Spinal cord (tissue), 10 donors: ENCODE data around the gene DRC7. TPM values are rescaled to one million over a fixed set of nuclear protein-coding genes. Genes with fewer than 3 reads are reported as not detected.
"Not testable (repeated sequence)": the region's sequence is repeated elsewhere in the genome, so short reads cannot be mapped to it uniquely, and the experiment has no call there.

Source experiments
- DNase-seq, 6 donors: peaks; one replicate each; pipeline versions ENCODE4 v3.0.0 to v3.0.0-alpha.2; 2013 to 2015; ENCODE audit warnings: low spot score in 6 of 6, low read depth in 4 of 6
- H3K27ac ChIP-seq: one replicate; pipeline ENCODE4 v1.5.1; 2013; ENCODE audit warnings: low read depth, low read length, control low read depth
- H3K27me3 ChIP-seq: one replicate; pipeline ENCODE4 v1.6.1; 2013; ENCODE audit warnings: low read length; ENCODE audit not compliant: control insufficient read depth, insufficient read depth
- H3K36me3 ChIP-seq: one replicate; pipeline ENCODE4 v1.6.1; 2013; ENCODE audit warnings: low read length; ENCODE audit not compliant: control insufficient read depth, insufficient read depth
- H3K4me1 ChIP-seq: one replicate; pipeline ENCODE4 v1.6.1; 2013; ENCODE audit warnings: low read length; ENCODE audit not compliant: control insufficient read depth, insufficient read depth
- H3K4me3 ChIP-seq: one replicate; pipeline ENCODE4 v1.5.1; 2013; ENCODE audit warnings: low read depth, low read length, control low read depth
- H3K9me3 ChIP-seq: one replicate; pipeline ENCODE4 v1.6.1; 2013; ENCODE audit warnings: low read length; ENCODE audit not compliant: control insufficient read depth, insufficient read depth
- WGBS: methylation state at CpG from one replicate; pipeline ENCODE4 v1.1.5; 2013; ENCODE audit warnings: missing lambda C conversion rate; ENCODE audit not compliant: insufficient coverage; 5-methylcytosine and 5-hydroxymethylcytosine counted together
- polyA plus RNA-seq, 2 donors: library from polyadenylated mRNA; unstranded; fragments of 120-200 nt; gene quantifications; one replicate each; pipeline ENCODE4 v1.2.1, GENCODE V29; 2013; ENCODE audit not compliant: insufficient read length in 2 of 2
- total RNA-seq, 2 donors: library from RNA; depleted of rRNA in 1 of 2; stranded (reverse); fragments of 120-200 nt in 1 of 2; fragments of >200 nt in 1 of 2; gene quantifications; one replicate each; pipeline versions ENCODE4 v1.2.3 to v1.2.4, GENCODE V29; 2013 to 2014
- donor health status: healthy.

DRC7 gene
- total and polyA plus RNA-seq, 4 donors, result 0.69 to 6.0 (median 4.0) TPM

DNA sequence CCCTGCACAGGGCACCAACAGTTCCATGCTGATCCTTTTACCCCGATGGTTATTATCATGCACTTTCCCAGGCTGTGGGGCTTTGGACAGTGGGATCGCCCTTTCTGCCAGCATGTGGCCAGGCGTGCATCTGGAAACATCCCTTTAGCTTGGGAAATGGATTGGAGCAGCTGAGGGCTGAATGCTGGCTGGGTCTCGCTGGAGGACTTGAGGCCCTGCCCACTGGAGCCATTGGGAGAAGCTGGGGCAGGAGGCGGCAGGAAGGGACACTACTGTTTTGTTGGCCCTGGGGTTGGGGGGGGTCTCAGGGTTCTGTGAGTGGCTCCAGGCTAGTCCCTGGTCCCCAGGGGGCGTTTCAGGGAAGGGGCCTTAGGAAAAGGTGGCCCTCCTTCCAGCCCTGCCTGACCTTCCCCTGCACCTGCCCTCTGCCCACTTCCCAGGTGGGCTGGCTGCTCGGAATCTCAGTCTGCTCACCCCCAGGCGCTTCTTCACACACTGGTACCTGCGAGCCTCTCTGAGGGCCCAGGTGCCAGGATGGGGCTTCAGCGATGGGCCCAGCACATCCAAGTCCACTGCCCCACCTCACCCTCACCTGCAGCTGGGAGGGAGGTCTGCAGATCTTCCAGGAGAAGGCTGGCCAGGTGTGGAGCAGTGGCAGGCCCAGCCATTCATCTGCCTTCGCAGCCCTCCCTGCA is 28.1 kb upstream of the DRC7 start:
- WGBS, result 72% methylated on average over 10 of the region's 11 CpGs
- peaks cover 36% of the 10 kb centered on the region for H3K4me1 ChIP-seq
- no peaks in the 10 kb centered on the region for H3K9me3 ChIP-seq
- H3K36me3 ChIP-seq, result peaks cover 67% of the 10 kb centered on the region
- H3K4me3 ChIP-seq, result no peak overlapping the region
- H3K27me3 ChIP-seq, result no peaks in the 10 kb centered on the region
- no peak for DNase-seq
- H3K27ac ChIP-seq, result no peak overlapping the region

DNA sequence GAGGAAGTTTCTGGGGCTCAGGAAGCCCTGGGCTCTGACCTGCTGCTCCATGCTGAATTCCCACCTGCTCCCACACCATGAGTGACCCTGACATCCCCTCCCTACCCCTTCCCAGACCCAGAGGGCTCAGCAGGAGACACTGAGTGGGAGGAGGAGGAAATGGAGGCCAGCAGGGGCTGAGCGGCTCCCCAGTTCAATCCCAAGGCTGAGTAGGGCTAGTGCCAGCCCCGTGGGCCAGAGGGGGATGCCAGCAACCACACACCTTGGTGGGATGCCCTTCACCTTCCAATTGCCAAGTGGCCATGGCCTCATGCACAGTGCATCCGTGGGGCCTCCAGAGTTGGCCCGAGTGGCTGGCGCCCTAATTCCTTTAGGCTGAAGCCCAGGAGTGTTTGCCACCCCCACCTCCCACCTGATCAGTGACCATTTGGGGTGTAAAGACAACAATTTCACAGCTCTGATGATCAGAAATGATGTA is 27.5 kb upstream of the DRC7 start:
- no peak overlapping the region for H3K27ac ChIP-seq

GRCh38 chr16:57667526-57668262 is 26.9 kb upstream of the DRC7 start:
- no peaks in the 10 kb centered on the region for H3K27me3 ChIP-seq
- H3K4me1 ChIP-seq, result peaks cover 36% of the 10 kb centered on the region
- H3K27ac ChIP-seq, result no peak overlapping the region
- H3K4me3 ChIP-seq, result no peak overlapping the region
- H3K9me3 ChIP-seq, result no peaks in the 10 kb centered on the region
- WGBS, result 74% methylated on average over 15 of the region's 17 CpGs
- DNase-seq, result no peak
- H3K36me3 ChIP-seq, result peaks cover 55% of the 10 kb centered on the region

More for the DNA sequence above, 27.5 kb upstream of the DRC7 start:
- no peaks in the 10 kb centered on the region for H3K9me3 ChIP-seq
- peaks cover 61% of the 10 kb centered on the region for H3K36me3 ChIP-seq
- H3K4me3 ChIP-seq, result no peak overlapping the region
- peaks cover 36% of the 10 kb centered on the region for H3K4me1 ChIP-seq
- 78% methylated on average over 5 of the region's 5 CpGs for WGBS
- H3K27me3 ChIP-seq, result no peaks in the 10 kb centered on the region
- DNase-seq, result no peak

DNA sequence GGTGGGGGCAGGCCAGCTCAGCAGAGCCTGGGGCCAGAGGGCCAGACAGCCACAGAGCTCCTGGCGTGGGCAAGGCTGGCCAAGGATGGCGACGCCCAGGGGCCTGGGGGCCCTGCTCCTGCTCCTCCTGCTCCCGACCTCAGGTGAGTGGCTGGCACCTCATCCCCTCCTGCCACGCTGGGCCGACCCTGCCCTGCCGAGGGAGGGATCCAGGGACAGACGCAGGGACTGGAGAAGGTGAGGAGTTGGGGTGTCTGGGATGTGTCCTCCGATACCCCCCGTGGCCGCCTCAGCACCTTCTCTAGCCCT is 26.4 kb upstream of the DRC7 start, which contains the start of gene ADGRG3:
TSS of gene ADGRG3 (plus strand) at position 44 of the 309 bp plus-strand sequence. CDS start at position 86, 42 bp downstream.
- Histone ChIP-seq H3K9me3 (no peaks in the 10 kb centered on the region), H3K4me3 (no peak within 1 kb of the TSS), H3K4me1 (peaks cover 36% of the 10 kb centered on the region), H3K27ac (no peak within 1 kb of the TSS), H3K36me3 (peaks cover 50% of the 10 kb centered on the region), H3K27me3 (no peaks in the 10 kb centered on the region)
- DNase-seq, result no peak
- 87% methylated on average over 3 of the region's 11 CpGs for WGBS

- Histone ChIP-seq H3K36me3 (peaks cover 43% of the 10 kb centered on the region), H3K27ac (no peak overlapping the region), H3K4me3 (no peak overlapping the region), H3K9me3 (no peaks in the 10 kb centered on the region), H3K27me3 (no peaks in the 10 kb centered on the region), H3K4me1 (peaks cover 36% of the 10 kb centered on the region)
- DNase-seq, result no peak
- WGBS, result 85% methylated on average over 17 of the region's 20 CpGs
Measured at GRCh38 chr16:57668630-57669475, 25.8 kb upstream of the DRC7 start.

GRCh38 chr16:57669476-57670162 is 25.0 kb upstream of the DRC7 start:
- Histone ChIP-seq H3K36me3 (peaks cover 36% of the 10 kb centered on the region), H3K27ac (no peak overlapping the region), H3K4me3 (no peak overlapping the region), H3K27me3 (no peaks in the 10 kb centered on the region), H3K9me3 (no peaks in the 10 kb centered on the region), H3K4me1 (peaks cover 36% of the 10 kb centered on the region)
- no peak for DNase-seq
- WGBS, result 81% methylated on average over 11 of the region's 12 CpGs

DNA sequence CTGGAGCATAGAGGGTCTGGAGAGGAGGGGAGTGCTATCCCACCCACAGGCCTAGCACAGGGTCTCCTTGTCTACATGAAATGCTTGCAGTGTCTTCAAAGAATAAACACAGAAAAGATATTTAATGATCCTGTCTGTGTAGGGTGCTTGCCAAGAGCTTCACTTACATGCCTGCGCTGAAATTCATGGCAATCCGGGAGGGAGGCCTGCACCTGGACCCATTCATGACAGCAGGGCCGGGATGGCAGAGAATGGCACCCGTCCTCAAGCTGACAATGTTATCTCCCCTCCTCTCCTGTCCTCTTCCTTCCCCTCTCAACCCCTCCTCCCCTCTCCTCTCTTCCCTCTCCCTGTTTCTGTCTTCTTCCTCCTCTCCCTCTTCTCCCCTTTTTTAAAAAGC is 24.4 kb upstream of the DRC7 start:
- H3K9me3 ChIP-seq, result no peaks in the 10 kb centered on the region
- peaks cover 30% of the 10 kb centered on the region for H3K36me3 ChIP-seq
- WGBS, result 37% methylated on average over 4 of the region's 4 CpGs
- H3K4me1 ChIP-seq, result peaks cover 36% of the 10 kb centered on the region
- no peak overlapping the region for H3K4me3 ChIP-seq
- no peaks in the 10 kb centered on the region for H3K27me3 ChIP-seq
- no peak overlapping the region for H3K27ac ChIP-seq
- DNase-seq, result peak in 2 of 6 donors; percentile 39

DNA sequence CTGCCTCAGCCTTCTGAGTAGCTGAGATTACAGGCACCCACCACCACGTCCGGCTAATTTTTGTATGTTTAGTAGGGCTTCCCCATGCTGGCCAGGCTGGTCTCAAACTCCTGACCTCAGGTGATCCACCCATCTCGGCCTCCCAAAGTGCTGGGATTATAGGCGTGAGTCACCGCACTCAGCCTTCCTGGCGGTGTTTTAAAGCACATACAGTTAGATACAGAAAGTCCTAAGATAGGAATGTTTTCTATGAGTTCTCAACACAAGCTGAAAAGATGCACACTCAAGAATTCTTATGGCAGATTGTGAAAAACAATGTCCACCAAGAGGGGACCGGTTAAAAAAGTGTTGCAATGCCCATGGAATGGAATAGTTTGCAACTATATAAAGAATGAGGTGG is 23.2 kb upstream of the DRC7 start:
- 74% methylated on average over 2 of the region's 7 CpGs for WGBS
- not testable (repeated sequence) for H3K4me3 ChIP-seq, H3K27ac ChIP-seq, H3K9me3 ChIP-seq, H3K27me3 ChIP-seq, DNase-seq
- H3K4me1 ChIP-seq, result peaks cover 33% of the 10 kb centered on the region
- peaks cover 17% of the 10 kb centered on the region for H3K36me3 ChIP-seq

DNA sequence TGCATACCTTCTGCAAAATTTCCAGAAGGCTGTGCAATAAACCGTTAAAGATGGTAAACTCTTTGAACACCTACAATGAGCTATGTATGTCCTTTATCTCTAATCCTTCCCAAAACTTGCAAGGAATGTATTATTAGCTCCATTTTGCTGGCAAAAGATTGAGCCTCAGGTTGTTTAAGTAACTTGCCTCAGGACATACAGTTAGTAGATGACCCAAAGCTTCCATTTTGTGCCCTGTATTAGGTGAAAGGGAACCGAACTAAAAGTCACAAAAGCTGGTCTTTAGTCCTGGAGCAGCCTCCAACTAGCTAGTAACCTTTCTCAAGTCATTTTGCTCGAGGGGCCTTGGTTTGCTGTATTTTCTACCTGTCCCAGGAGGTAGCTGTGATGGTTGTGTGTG is 22.2 kb upstream of the DRC7 start:
- no peak for DNase-seq
- no peak overlapping the region for H3K4me3 ChIP-seq
- H3K9me3 ChIP-seq, result no peaks in the 10 kb centered on the region
- 83% methylated on average over 1 of the region's 3 CpGs for WGBS
- peaks cover 8% of the 10 kb centered on the region for H3K36me3 ChIP-seq
- peaks cover 23% of the 10 kb centered on the region for H3K4me1 ChIP-seq
- no peak overlapping the region for H3K27ac ChIP-seq
- H3K27me3 ChIP-seq, result no peaks in the 10 kb centered on the region
